Coronary artery (tissue), 2 donors: Measurements from ENCODE around the gene COIL.

Source experiments
- DNase-seq: peaks from one replicate; pipeline ENCODE4 v3.0.0-alpha.2; 2017; ENCODE audit warnings: low spot score
- H3K27ac ChIP-seq, 2 donors: fragments of 200-600 bp; sonication (generic); one replicate each; pipeline ENCODE4 v1.5.1; 2016 to 2019
- H3K4me3 ChIP-seq: fragments of 200-600 bp; sonication (generic); 2 replicates; pipeline ENCODE4 v1.5.1; 2016; ENCODE audit warnings: mild to moderate bottlenecking, moderate library complexity
- TF ChIP-seq, protein P1 (sequence below): fragments of 200-600 bp; sonication (generic); IDR thresholded peaks from one replicate; pipeline ENCODE4 v1.5.1; 2019; ENCODE audit warnings: antibody characterized with exemption

COIL gene

DNA sequence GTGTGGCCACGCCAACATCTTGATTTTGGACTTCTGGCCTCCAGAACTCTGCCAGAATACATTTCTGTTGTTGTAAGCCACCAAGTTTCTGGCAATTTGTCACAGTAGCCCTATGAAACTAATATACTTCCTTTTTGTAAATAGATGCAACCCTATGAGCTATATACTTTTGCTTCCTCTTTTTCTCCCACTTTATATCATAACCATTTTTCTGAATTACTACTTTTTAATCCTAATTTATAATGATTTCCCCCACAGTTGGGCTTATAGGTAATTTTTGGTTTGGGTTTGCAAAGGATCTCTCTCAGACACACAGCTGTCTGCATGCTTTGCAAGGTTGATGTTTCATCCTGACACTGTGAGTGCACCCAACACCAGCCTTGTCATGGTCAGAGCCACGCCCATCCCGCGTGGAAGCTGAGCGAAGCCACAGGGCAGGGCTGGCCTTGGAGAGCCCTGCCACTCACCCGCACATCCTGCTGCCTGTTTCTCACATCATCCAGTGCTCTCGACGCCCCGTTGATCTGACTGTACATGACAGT, 52.8 kb downstream of the COIL start:
- Histone ChIP-seq H3K27ac (peak overlapping the region in 1 of 2 donors; percentile 59), H3K4me3 (no peak overlapping the region)
- TF ChIP-seq, protein P1, sequence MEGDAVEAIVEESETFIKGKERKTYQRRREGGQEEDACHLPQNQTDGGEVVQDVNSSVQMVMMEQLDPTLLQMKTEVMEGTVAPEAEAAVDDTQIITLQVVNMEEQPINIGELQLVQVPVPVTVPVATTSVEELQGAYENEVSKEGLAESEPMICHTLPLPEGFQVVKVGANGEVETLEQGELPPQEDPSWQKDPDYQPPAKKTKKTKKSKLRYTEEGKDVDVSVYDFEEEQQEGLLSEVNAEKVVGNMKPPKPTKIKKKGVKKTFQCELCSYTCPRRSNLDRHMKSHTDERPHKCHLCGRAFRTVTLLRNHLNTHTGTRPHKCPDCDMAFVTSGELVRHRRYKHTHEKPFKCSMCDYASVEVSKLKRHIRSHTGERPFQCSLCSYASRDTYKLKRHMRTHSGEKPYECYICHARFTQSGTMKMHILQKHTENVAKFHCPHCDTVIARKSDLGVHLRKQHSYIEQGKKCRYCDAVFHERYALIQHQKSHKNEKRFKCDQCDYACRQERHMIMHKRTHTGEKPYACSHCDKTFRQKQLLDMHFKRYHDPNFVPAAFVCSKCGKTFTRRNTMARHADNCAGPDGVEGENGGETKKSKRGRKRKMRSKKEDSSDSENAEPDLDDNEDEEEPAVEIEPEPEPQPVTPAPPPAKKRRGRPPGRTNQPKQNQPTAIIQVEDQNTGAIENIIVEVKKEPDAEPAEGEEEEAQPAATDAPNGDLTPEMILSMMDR, result no peak
- DNase-seq, result no peak

GRCh38 chr17:56903560-56903959, 57.3 kb downstream of the COIL start:
- TF ChIP-seq, protein P1, result no peak
- H3K4me3 ChIP-seq, result no peak overlapping the region
- H3K27ac ChIP-seq, result no peak overlapping the region
- DNase-seq, result no peak

DNA sequence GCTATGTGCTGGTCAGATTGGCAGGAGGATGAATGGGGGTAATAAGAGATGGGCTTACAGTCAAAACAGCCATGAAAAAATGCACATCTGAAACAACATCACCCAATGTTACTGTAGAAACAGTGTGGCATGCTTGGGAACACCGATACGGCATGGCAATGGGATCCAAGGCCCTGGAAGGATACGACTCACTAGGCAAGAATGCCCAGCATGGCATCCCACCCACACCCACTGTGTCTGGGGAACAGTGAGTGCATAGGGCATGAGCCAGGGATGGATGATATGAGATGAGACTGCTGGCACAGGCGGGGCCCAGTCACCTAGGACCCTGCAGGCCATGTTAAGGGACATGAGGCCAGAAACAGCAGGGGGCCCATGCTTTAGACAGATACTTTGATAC, 58.5 kb downstream of the COIL start:
- Histone ChIP-seq H3K27ac (no peak overlapping the region), H3K4me3 (no peak overlapping the region)
- TF ChIP-seq, protein P1, result no peak
- no peak for DNase-seq

DNA sequence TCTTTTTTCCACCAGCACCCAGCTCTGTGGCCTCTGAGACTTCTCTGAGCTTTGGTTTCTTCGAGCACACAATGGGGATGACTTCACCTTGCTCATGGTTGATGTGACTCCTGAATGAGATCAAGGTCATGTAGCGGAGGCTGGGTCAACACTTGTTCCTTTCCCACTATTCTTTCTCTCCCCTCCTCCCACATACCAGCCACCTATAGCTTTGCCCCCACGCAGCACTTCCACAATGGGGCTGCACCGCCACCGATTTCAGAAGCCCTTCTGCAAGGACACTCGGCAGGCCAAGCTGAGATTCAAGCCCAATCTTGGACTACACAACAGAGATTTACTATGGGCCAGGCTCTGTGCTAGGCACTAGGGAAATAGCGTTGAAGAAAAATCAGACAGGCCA, 61.4 kb downstream of the COIL start:
- no peak overlapping the region for H3K27ac ChIP-seq
- DNase-seq, result no peak
- no peak overlapping the region for H3K4me3 ChIP-seq
- TF ChIP-seq, protein P1, result no peak

- TF ChIP-seq, protein P1, result no peak
- no peak for DNase-seq
- H3K27ac ChIP-seq, result no peak overlapping the region
- no peak overlapping the region for H3K4me3 ChIP-seq
Observed at GRCh38 chr17:56898874-56899273, 62.0 kb downstream of the COIL start.

GRCh38 chr17:56897646-56898424, 63.0 kb downstream of the COIL start:
- H3K27ac ChIP-seq, result no peak overlapping the region
- DNase-seq, result no peak
- TF ChIP-seq, protein P1, result no peak

DNA sequence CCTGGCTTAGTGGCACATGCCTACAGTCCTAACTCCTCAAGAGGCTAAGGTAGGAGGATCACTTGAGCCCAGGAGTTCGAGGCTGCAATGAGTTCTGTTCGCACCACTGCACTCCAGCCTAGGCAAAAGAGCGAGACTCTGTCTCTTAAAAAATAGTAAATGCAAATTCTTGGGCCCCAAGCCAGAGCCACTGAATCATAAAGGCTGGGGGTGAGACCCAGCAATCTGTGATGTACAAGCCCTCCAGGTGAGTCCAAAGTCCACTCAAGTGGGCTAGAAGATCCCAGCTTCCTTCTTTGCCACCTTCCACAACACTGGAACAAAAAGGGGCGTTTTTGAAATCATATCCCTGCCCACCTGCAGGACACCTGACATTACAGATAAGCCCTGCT, 63.9 kb downstream of the COIL start:
- H3K4me3 ChIP-seq, result no peak overlapping the region
- DNase-seq, result no peak
- no peak overlapping the region for H3K27ac ChIP-seq
- TF ChIP-seq, protein P1, result no peak

More at GRCh38 chr17:56897646-56898424, 63.0 kb downstream of the COIL start:
- H3K4me3 ChIP-seq, result no peak overlapping the region
